B cell (primary cell): ENCODE data around the gene BCAR3. TPM values are rescaled to one million over a fixed set of nuclear protein-coding genes. Genes with fewer than 3 reads are reported as not detected.

Experiments
- ATAC-seq: fragments of 200-7000 bp; cut with Tn5 transposase; one replicate; pipeline ENCODE4 v1.10.0; 2021; ENCODE audit warnings: low read depth, mild to moderate bottlenecking, moderate number of reproducible peaks, moderate library complexity
- CTCF ChIA-PET: fragments of 350-600 bp; sonication (Branson Sonifier 250); formaldehyde crosslinking; loops from one replicate; lab custom pipeline; 2021; ENCODE audit warnings: antibody characterized with exemption, inconsistent platforms; lab: Charles Lee
- POLR2A ChIA-PET: fragments of 350-600 bp; sonication (Branson Sonifier 250); formaldehyde crosslinking; loops from one replicate; lab custom pipeline; 2021; ENCODE audit warnings: antibody characterized with exemption; lab: Charles Lee
- DNase-seq: peaks from one replicate; pipeline ENCODE4 v3.0.0; 2013
- H2AFZ ChIP-seq: 2 replicates; pipeline ENCODE4 v1.6.1; 2012; ENCODE audit warnings: mild to moderate bottlenecking, low read depth, low read length; ENCODE audit not compliant: insufficient read depth, poor library complexity, severe bottlenecking
- H3K27ac ChIP-seq, 2 donors: 1 replicate in 1 of 2; 2 replicates in 1 of 2; pipeline ENCODE4 v1.5.1; 2012 to 2013; ENCODE audit warnings: low read length in 2 of 2, mild to moderate bottlenecking in 2 of 2, moderate library complexity in 1 of 2
- H3K27me3 ChIP-seq, 4 experiments: fragments of 200-600 bp in 1 of 4; sonication (generic) in 1 of 4; replicated peaks in 1 of 4; 1 replicate in 2 of 4; 2 replicates in 2 of 4; pipeline versions ENCODE4 v1.6.1 to v1.7.0; 2013 to 2016; ENCODE audit warnings: low read length in 3 of 4, mild to moderate bottlenecking in 2 of 4, mixed read lengths in 1 of 4, moderate library complexity in 1 of 4; ENCODE audit not compliant: insufficient read depth in 4 of 4, control insufficient read depth in 3 of 4; ENCODE audit errors: control extremely low read depth in 1 of 4
- H3K36me3 ChIP-seq, 2 experiments: replicated peaks in 1 of 2; 1 replicate in 1 of 2; 2 replicates in 1 of 2; pipeline versions ENCODE4 v1.6.1 to v1.7.1; 2013; ENCODE audit warnings: low read length in 1 of 2; ENCODE audit not compliant: insufficient read depth in 2 of 2, control insufficient read depth in 1 of 2; ENCODE audit errors: control extremely low read depth in 1 of 2, extremely low read depth in 1 of 2
- H3K4me1 ChIP-seq, 2 donors: fragments of 200-600 bp in 1 of 2; sonication (generic) in 1 of 2; 1 replicate in 1 of 2; 2 replicates in 1 of 2; pipeline versions ENCODE4 v1.5.1 to v1.6.1; 2013 to 2017; ENCODE audit warnings: low read length in 2 of 2; ENCODE audit not compliant: control insufficient read depth in 2 of 2, insufficient read depth in 2 of 2
- H3K4me2 ChIP-seq: replicated peaks from 2 replicates; pipeline ENCODE3; 2012; ENCODE audit warnings: mild to moderate bottlenecking, low read depth, low read length; ENCODE audit not compliant: poor library complexity, severe bottlenecking
- H3K4me3 ChIP-seq, 5 experiments: fragments of 200-600 bp in 1 of 5; sonication (generic) in 1 of 5; 1 replicate in 3 of 5; 2 replicates in 2 of 5; pipeline versions ENCODE4 v1.5.1 to v1.7.0; 2011 to 2016; ENCODE audit warnings: low read length in 4 of 5, mild to moderate bottlenecking in 4 of 5, low read depth in 2 of 5, control low read depth in 1 of 5, moderate library complexity in 1 of 5; ENCODE audit not compliant: insufficient read depth in 1 of 5; ENCODE audit errors: control extremely low read depth in 1 of 5, extremely low read depth in 1 of 5
- H3K79me2 ChIP-seq: fragments of 200-600 bp; sonication (generic); one replicate; pipeline ENCODE4 v1.6.0; 2016; ENCODE audit warnings: low read length; ENCODE audit not compliant: control insufficient read depth, insufficient read depth
- H3K9ac ChIP-seq: fragments of 200-600 bp; sonication (generic); 2 replicates; pipeline ENCODE4 v1.6.1; 2017; ENCODE audit warnings: mild to moderate bottlenecking, low read length, moderate library complexity
- H3K9me3 ChIP-seq, 3 donors: one replicate each; pipeline versions ENCODE4 v1.6.1 to v1.7.1; 2013; ENCODE audit warnings: low read length in 2 of 3; ENCODE audit not compliant: control insufficient read depth in 2 of 3, insufficient read depth in 1 of 3; ENCODE audit errors: control extremely low read depth in 1 of 3
- H4K20me1 ChIP-seq: 2 replicates; pipeline ENCODE4 v1.6.0; 2012; ENCODE audit warnings: mild to moderate bottlenecking, low read length; ENCODE audit not compliant: insufficient read depth, control insufficient read depth, poor library complexity, severe bottlenecking
- H3K27ac Mint-ChIP-seq: one replicate; pipeline ENCODE4 v1.8.0; 2021; ENCODE audit warnings: mixed read lengths
- H3K27me3 Mint-ChIP-seq: one replicate; pipeline ENCODE4 v1.8.0; 2021; ENCODE audit warnings: mixed read lengths
- H3K4me1 Mint-ChIP-seq: one replicate; pipeline ENCODE4 v1.8.0; 2021; ENCODE audit warnings: mixed read lengths
- H3K4me3 Mint-ChIP-seq: one replicate; pipeline ENCODE4 v1.8.0; 2021; ENCODE audit warnings: mixed read lengths
- H3K9me3 Mint-ChIP-seq: one replicate; pipeline ENCODE4 v1.8.0; 2022; ENCODE audit warnings: mixed read lengths; ENCODE audit not compliant: insufficient read depth
- EZH2 ChIP-seq: IDR thresholded peaks from 2 replicates; pipeline ENCODE4 v1.6.1; 2012; ENCODE audit warnings: borderline replicate concordance, low read depth, mild to moderate bottlenecking, moderate library complexity, low read length; ENCODE audit not compliant: insufficient read depth, poor library complexity, severe bottlenecking
- WGBS: methylation state at CpG from one replicate; pipeline ENCODE4 v1.1.5; 2013; ENCODE audit warnings: missing lambda C conversion rate; ENCODE audit not compliant: insufficient coverage; 5-methylcytosine and 5-hydroxymethylcytosine counted together
- intact Hi-C: fragments of 100-400 bp; cut with micrococcal nuclease; formaldehyde crosslinking; loops from one replicate; pipeline ENCODE4 v1.10.0; 2022
- polyA plus RNA-seq: library from polyadenylated mRNA; depleted of rRNA; stranded (reverse); fragments of >200 nt; gene quantifications from 2 replicates; pipeline ENCODE4 v1.2.3, GENCODE V29; 2012
- total RNA-seq, 2 donors: library from RNA; stranded (reverse); fragments of 120-200 nt in 1 of 2; gene quantifications; 1 replicate in 1 of 2; 2 replicates in 1 of 2; pipeline versions ENCODE4 v1.2.3 to v1.2.4, GENCODE V29; 2013 to 2022
- TF ChIP-seq, protein P1 (sequence below): fragments of 200-600 bp; IDR thresholded peaks from one replicate; pipeline ENCODE4 v1.8.0; 2022; ENCODE audit warnings: antibody characterized with exemption, mild to moderate bottlenecking

The BCAR3 gene
- total and polyA plus RNA-seq, 2 donors (not counting 1 experiment from before 2014, with no cell fraction given) = 6.7 to 13.0 TPM

GRCh38 chr1:93678491-93678890, 3.1 kb downstream of the BCAR3 start:
- H2AFZ ChIP-seq = no peak overlapping the region
- Mint-ChIP-seq H3K4me3 (no peak overlapping the region), H3K27me3 (no peaks in the 10 kb centered on the region), H3K9me3 (no peaks in the 10 kb centered on the region), H3K4me1 (peaks cover 53% of the 10 kb centered on the region), H3K27ac (no peak overlapping the region)
- CTCF ChIA-PET = interaction anchor here (0.8 to 5.4 kb wide), 8 partner anchors 17 to 135 kb away, joined by 3 to 43 read pairs (median 4); no protein-coding TSS in a partner anchor
- H3K36me3 ChIP-seq = peaks cover 10 to 11% of the 10 kb centered on the region in 2 experiments
- ATAC-seq = no peak
- intact Hi-C loops = no loop called here
- H3K9me3 ChIP-seq = no peaks in the 10 kb centered on the region
- H3K9ac ChIP-seq = no peak overlapping the region
- 100% methylated on average over 1 of the region's 3 CpGs for WGBS
- no peak overlapping the region for H3K27ac ChIP-seq
- H3K27me3 ChIP-seq = no peaks in the 10 kb centered on the region
- no peaks in the 10 kb centered on the region for H4K20me1 ChIP-seq
- TF ChIP-seq, protein P1, sequence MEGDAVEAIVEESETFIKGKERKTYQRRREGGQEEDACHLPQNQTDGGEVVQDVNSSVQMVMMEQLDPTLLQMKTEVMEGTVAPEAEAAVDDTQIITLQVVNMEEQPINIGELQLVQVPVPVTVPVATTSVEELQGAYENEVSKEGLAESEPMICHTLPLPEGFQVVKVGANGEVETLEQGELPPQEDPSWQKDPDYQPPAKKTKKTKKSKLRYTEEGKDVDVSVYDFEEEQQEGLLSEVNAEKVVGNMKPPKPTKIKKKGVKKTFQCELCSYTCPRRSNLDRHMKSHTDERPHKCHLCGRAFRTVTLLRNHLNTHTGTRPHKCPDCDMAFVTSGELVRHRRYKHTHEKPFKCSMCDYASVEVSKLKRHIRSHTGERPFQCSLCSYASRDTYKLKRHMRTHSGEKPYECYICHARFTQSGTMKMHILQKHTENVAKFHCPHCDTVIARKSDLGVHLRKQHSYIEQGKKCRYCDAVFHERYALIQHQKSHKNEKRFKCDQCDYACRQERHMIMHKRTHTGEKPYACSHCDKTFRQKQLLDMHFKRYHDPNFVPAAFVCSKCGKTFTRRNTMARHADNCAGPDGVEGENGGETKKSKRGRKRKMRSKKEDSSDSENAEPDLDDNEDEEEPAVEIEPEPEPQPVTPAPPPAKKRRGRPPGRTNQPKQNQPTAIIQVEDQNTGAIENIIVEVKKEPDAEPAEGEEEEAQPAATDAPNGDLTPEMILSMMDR = no peak
- TF ChIP-seq EZH2 = no peak
- peaks cover 49% of the 10 kb centered on the region for H3K79me2 ChIP-seq
- H3K4me3 ChIP-seq = no peak overlapping the region
- no peak overlapping the region for H3K4me2 ChIP-seq
- peaks cover 11 to 19% of the 10 kb centered on the region in 2 donors for H3K4me1 ChIP-seq
- DNase-seq = no peak
- POLR2A ChIA-PET = interaction anchor here (0.7 kb wide), 1 partner anchor 134 kb away, joined by 3 read pairs; no protein-coding TSS in a partner anchor

DNA sequence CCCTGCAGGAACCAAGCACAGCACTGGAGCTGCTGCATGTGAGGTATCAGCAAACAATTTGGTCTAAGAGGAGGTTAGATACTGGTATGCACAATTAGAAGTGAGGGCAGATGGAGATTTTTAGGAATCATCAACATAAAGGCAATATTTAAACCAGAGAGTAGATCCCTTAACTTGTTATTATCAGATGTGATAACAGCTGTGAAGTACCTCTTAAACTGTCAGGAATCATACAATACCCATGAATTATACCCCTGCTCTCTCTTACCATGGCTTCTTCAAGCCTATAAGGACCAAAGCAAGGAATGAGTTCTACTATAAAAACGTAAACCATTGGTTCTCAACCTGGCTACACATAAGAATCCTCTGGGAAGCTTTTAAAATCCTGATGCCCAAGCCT, 3.9 kb downstream of the BCAR3 start:
- TF ChIP-seq EZH2 = no peak
- TF ChIP-seq, protein P1 = no peak
- H3K27me3 Mint-ChIP-seq = no peaks in the 10 kb centered on the region
- H4K20me1 ChIP-seq = no peaks in the 10 kb centered on the region
- WGBS = 100% methylated on average over 1 of the region's 1 CpG
- intact Hi-C loops = no loop called here
- no peak overlapping the region for H3K27ac Mint-ChIP-seq
- H3K4me1 ChIP-seq = peaks cover 11 to 19% of the 10 kb centered on the region in 2 donors
- no peak for ATAC-seq
- H3K36me3 ChIP-seq = peaks cover 11 to 15% of the 10 kb centered on the region in 2 experiments
- H2AFZ ChIP-seq = no peak overlapping the region
- no peak overlapping the region for H3K9ac ChIP-seq
- no peak overlapping the region for H3K27ac ChIP-seq
- H3K4me1 Mint-ChIP-seq = peaks cover 54% of the 10 kb centered on the region
- CTCF ChIA-PET = interaction anchor here (0.8 to 5.4 kb wide), 5 partner anchors 9 to 136 kb away, joined by 3 to 43 read pairs (median 4); no protein-coding TSS in a partner anchor
- H3K27me3 ChIP-seq = no peaks in the 10 kb centered on the region
- no peak overlapping the region for H3K4me3 ChIP-seq
- no peaks in the 10 kb centered on the region for H3K9me3 Mint-ChIP-seq
- POLR2A ChIA-PET = no interaction called here
- H3K9me3 ChIP-seq = no peaks in the 10 kb centered on the region
- H3K4me2 ChIP-seq = no peak overlapping the region
- peaks cover 49% of the 10 kb centered on the region for H3K79me2 ChIP-seq
- no peak overlapping the region for H3K4me3 Mint-ChIP-seq
- no peak for DNase-seq
